HepG2 (cell line): ENCODE results near the gene UNC5A.

Experiments used
- ISL2 ChIP-seq: sonication (generic); formaldehyde crosslinking; IDR thresholded peaks from 2 replicates; pipeline ENCODE4 v1.5.0; 2020; ENCODE audit warnings: missing genetic modification reagents
- PPARG ChIP-seq: conservative IDR thresholded peaks from 2 replicates; pipeline ENCODE4 v1.6.1; 2016; ENCODE audit warnings: missing biosample characterization, missing genetic modification reagents
- PRPF4 ChIP-seq: fragments of 200-400 bp; formaldehyde crosslinking; IDR thresholded peaks from 2 replicates; pipeline ENCODE4 v1.6.1; 2016; ENCODE audit warnings: low read length, low read depth; ENCODE audit not compliant: poor library complexity, severe bottlenecking
- ZNF749 ChIP-seq: sonication (generic); formaldehyde crosslinking; IDR thresholded peaks from 2 replicates; pipeline ENCODE4 v1.8.0; 2022; ENCODE audit warnings: mild to moderate bottlenecking, missing genetic modification reagents, moderate library complexity, borderline replicate concordance

DNA sequence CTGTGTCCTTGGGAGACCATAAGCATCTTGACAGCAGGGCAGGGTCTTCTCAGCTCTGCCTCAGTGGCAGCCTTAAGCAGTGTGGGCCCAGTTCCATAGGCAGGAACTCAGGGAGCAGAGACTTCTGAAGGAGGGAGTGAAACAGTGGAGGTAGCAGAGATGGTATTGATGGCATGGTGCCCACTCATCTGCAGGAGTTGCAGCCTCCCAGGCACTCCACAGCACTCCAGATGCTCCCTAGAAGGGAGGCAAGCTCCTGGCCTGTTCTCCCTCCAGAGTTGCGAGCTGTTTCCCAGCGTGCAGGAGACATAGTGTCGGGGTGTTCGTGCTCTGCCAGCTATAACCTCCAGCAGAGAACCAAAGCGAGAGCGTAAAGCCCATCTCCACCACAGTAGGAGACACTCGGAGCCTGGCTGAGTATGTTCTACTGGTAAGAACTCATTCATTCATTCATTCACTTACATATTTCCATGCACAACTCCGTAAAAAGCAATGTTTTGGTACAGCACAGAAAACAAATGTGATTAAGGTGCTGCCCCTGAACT lies 31.4 kb upstream of the UNC5A start:
- no peak for TF ChIP-seq ISL2 (CRISPR knock-in tag)
- TF ChIP-seq PPARG (CRISPR knock-in tag), result no peak
- TF ChIP-seq PRPF4, result no peak
- no peak for TF ChIP-seq ZNF749 (CRISPR knock-in tag)
